HG02973 (cell line): ENCODE data around the gene C1GALT1C1.
"Not testable (repeated sequence)": the region's sequence is repeated elsewhere in the genome, so short reads cannot be mapped to it uniquely, and the experiment has no call there.

Experiments used
- ATAC-seq: cut with Tn5 transposase; IDR thresholded peaks from one replicate; pipeline ENCODE4 v1.9.1; 2021; ENCODE audit warnings: moderate library complexity; ENCODE audit not compliant: unreplicated experiment

Gene C1GALT1C1

GRCh38 chrX:120629667-120630537, at the start of gene C1GALT1C1:
TSS of gene C1GALT1C1 (minus strand) at chrX:120630054. CDS start at chrX:120627166, 2,888 bp downstream.
- peak; percentile 98 for ATAC-seq

GRCh38 chrX:120677004-120677652, 47.3 kb upstream of the C1GALT1C1 start:
- ATAC-seq = no peak

- ATAC-seq = no peak
These were observed 43.1 kb upstream of the C1GALT1C1 start for GRCh38 chrX:120672841-120673530.

GRCh38 chrX:120672389-120672788, 42.5 kb upstream of the C1GALT1C1 start:
- no peak for ATAC-seq

- ATAC-seq = no peak
These were observed 42.1 kb upstream of the C1GALT1C1 start for GRCh38 chrX:120671963-120672362.

GRCh38 chrX:120668357-120668756, 38.5 kb upstream of the C1GALT1C1 start:
- no peak for ATAC-seq

- not testable (repeated sequence) for ATAC-seq
These were observed 34.7 kb upstream of the C1GALT1C1 start for GRCh38 chrX:120664535-120664934.

- ATAC-seq = no peak
These were observed 34.2 kb upstream of the C1GALT1C1 start for GRCh38 chrX:120664081-120664480.

GRCh38 chrX:120662662-120663061, 32.8 kb upstream of the C1GALT1C1 start:
- no peak for ATAC-seq

GRCh38 chrX:120660637-120661036, 30.8 kb upstream of the C1GALT1C1 start:
- ATAC-seq = no peak

GRCh38 chrX:120653000-120653399, 23.1 kb upstream of the C1GALT1C1 start:
- ATAC-seq = no peak

GRCh38 chrX:120652256-120652655, 22.4 kb upstream of the C1GALT1C1 start:
- not testable (repeated sequence) for ATAC-seq

- no peak for ATAC-seq
These were observed 17.3 kb upstream of the C1GALT1C1 start for GRCh38 chrX:120647127-120647526.

GRCh38 chrX:120642871-120643270, 13.0 kb upstream of the C1GALT1C1 start:
- no peak for ATAC-seq

GRCh38 chrX:120638619-120639018, 8.8 kb upstream of the C1GALT1C1 start:
- no peak for ATAC-seq

- ATAC-seq = no peak
These were observed 4.5 kb downstream of the C1GALT1C1 start for GRCh38 chrX:120625371-120625770.

- no peak for ATAC-seq
These were observed 11.7 kb downstream of the C1GALT1C1 start for GRCh38 chrX:120617996-120618630.

GRCh38 chrX:120614816-120615215, 15.0 kb downstream of the C1GALT1C1 start:
- no peak for ATAC-seq

- ATAC-seq = no peak
These were observed 17.8 kb downstream of the C1GALT1C1 start for GRCh38 chrX:120612086-120612485.

- ATAC-seq = peak; percentile 57
These were observed 25.5 kb downstream of the C1GALT1C1 start for GRCh38 chrX:120604361-120604782.
